Activated CD4-positive, alpha-beta T cell treated with anti-CD3 and anti-CD28 coated beads for 4 hours (primary cell): ENCODE results near the gene TPD52L1.
"Not testable (repeated sequence)": the region's sequence is repeated elsewhere in the genome, so short reads cannot be mapped to it uniquely, and the experiment has no call there.

Experiments used
- DNase-seq, 2 donors: peaks; one replicate each; pipeline ENCODE4 v3.0.0-alpha.2; 2020

TPD52L1 gene

DNA sequence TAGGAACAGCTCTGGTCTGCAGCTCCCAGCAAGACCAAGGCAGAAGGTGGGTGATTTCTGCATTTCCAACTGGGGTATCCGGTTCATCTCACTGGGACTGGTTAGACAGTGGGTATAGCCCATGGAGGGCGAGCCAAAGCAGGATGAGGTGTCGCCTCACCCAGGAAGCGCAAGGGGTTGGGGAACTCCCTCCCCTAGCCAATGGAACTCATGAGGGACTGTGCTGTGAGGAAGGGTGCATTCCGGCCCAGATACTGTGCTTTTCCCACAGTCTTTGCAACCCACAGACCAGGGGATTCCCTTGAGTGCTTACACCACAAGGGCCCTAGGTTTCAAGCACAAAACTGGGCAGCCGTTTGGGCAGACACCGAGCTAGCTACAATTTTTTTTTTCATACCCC is 126.4 kb downstream of the TPD52L1 start:
- DNase-seq = no peak

DNA sequence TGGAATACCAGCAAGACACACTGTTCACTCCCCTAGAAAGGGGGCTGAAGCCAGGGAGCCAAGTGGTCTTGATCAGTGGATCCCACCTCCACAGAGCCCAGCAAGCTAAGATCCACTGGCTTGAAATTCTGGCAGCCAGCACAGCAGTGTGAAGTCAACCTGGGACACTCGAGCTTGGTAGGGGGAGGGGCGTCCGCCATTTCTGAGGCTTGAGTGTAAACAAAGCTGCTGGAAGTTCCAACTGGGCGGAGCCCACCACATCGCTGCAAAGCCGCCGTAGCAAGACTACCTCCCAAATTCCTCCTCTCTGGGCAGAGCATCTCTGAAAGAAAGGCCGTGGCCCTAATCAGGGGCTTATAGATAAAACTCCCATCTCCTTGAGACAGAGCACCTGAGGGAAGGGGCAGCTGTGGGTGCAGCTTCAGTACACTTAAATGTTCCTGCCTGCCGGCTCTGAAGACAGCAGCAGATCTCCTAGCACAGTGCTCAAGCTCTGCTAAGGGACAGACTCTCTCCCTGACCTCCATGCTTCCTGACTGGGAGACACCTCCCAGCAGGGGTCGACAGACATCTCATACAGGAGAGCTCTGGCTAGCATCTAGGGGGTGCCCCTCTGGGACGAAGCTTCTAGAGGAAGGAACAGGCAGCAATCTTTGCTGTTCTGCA is 126.9 kb downstream of the TPD52L1 start:
- DNase-seq = not testable (repeated sequence)

DNA sequence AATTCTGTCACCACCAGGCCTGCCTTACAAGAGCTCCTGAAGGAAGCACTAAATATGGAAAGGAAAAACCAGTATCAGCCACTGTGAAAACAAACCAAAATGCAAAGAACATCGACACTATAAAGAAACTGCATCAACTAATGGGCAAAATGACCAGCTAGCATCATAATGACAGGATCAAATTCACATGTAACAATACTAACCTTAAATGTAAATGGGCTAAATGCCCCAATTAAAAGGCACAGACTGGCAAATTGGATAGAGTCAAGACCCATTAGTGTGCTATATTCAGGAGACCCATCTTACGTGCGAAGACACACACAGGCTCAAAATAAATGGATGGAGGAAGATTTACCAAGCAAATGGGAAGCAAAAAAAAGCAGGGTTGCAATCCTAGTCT is 128.9 kb downstream of the TPD52L1 start:
- not testable (repeated sequence) for DNase-seq

DNA sequence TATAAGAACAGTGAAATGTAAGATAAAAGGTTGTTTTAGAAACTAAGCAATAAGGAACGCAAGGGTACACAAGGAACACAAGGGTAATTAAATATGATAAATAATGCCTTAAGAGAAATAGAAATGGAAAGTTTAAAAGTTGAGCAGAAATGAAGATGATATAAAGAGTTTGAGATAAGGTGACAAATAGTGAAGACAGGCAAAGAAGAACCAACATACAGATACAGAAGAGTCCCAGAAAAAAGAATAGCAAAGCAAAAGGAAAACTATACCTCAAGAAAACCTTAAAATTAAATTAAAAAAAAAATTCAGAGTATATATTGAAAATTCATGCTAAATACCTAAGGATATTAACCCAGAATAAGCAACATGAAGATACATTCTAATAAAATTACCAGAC is 131.8 kb downstream of the TPD52L1 start:
- DNase-seq = no peak

DNA sequence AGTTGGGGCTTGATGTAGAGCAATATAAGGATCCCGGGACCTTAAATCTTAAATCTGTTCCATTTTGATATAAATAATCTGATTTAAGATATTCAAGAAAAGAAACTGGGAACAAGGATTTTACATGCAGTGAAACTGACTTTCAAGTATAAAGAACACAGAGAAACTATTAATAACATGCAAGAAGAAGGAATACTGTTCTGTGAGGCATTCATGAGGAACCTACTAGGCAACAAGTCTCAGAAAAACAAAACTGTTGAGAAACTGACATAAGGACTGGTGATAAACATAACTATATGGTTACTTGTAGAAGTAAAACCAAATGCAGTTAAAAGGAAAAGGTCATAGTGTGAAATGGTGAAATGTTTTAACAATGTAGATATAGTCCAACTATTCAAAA is 132.4 kb downstream of the TPD52L1 start:
- DNase-seq = no peak

DNA sequence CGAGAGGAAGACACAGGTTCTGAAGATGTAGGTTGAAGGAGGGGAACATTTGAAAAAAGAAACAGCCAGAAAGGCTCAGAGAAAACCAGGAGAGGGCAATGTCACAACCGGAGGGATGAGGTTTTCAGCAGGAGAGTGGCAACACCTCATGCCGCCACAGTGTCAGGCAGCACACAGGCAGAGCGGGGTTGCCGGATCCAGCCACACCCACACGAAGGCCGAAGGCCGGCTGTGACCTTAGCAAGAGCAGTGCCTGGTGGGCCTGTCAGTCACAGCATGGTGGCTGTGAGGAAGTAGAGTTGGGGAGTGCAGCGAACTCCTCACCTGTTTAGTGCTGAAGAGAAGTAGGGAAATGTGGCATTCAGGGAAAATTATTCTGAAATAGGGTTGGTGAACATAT is 134.1 kb downstream of the TPD52L1 start:
- no peak for DNase-seq

DNA sequence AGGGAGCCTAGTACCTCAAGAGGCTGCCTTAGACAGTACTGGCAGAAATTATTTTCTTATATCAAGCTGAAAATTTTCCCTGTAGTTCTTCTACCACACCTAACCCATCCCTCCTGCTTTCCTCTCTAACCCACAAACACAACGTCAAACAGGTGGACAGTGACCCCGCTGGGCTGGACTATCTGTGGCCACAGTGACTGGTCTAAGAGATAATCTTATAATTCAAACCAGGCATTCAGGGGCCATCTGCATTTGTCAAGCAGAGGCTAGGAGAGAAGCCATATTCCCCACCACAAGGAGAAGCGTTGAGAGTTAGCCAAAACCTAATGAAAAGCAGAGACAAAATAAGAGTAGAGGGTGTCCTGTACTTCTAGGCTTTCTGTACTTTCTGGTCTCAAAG is 140.0 kb downstream of the TPD52L1 start:
- no peak for DNase-seq

DNA sequence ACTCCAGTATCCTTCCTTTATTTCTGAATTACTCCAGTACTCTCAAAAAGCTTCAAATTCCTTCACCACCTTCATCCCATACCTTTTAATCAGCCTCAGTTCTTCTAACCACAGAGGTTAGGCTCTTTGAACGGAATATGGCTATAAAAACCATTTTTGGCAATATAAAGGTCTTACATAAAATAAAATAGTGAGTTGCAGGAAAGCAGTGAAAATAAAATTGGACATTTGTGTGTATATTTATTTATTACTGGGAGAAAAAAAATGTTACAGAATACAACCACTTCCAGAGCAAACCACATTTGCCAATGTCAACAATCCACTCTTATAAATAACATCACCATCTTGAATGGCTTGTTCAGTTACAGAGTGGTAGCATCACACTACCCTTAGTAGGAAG is 140.5 kb downstream of the TPD52L1 start:
- DNase-seq = no peak

DNA sequence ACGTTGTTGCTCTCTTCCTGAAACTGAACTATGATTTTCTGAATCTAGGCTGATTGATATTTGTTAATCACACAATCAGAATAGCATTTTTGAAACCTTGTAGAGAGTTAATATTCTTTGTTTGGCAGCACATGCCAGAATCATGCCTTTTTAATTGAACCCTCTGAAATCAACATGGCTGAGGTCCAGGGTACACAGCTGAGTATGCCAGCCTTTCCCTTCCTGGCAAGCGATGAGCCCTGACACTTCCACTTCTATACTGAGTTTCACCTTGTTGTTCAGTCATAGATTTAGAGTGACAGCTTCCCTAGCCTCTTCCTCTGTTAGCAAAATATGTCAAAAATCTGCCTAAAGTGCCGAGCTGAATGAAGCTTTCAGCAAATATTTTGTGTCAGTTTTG is 141.4 kb downstream of the TPD52L1 start:
- DNase-seq = no peak

DNA sequence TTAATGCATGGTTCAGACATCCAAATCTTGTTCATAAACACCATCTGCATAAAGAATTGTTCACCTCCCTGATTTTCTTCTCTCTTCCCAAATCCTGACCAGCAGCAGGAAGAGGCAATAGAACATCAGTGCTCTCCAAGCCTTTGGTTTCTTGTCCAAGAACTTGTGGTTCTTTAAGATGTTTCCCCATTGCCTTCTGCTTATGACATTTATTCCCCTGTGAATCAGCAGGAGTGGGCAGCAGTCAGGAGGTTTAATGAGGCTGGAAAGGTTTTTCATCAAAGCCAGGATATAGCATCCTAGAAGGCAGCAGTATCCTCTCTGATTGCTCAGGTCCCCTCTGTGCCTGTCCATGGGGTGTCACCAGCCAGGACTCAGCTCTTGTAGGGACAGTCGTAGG is 142.9 kb downstream of the TPD52L1 start:
- DNase-seq = no peak

DNA sequence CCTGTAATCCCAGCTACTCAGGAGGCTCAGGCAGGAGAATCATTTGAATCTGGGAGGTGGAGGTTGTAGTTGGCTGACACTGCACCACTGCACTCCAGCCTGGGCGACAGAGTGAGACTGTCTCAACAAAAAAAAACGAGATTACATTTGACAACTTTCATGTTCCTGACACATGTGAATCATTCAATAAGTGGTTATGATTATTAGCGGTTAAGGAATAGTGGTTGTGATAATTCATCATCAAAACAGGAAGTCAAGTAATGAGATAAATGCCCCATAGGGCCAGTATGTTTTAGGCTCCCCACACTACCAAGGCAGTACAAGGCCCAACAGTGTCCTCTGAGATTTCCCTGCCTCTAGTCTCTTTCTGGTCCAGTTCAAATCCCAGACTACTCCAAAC is 145.7 kb downstream of the TPD52L1 start:
- DNase-seq = no peak

DNA sequence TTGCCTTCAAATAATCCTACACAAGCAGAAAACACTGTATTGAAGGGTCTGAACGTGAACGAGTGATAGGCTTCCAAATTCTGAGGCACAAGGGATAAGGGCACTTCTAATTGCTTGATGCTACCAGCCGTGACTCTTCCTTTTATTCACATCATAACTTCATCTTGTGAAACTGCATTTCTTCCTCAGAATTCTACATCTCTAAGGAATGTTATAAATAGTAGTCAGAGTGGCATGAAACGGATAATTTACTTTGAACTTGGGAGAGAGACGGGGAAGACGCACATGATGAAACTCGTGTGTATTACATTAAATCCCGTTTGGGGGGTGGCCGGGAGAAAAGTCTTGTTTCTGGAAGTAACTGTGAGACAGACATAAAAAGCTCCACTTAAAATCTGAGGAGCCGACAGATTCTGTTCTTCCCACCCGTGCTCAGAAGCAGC is 147.4 kb downstream of the TPD52L1 start:
- no peak for DNase-seq

DNA sequence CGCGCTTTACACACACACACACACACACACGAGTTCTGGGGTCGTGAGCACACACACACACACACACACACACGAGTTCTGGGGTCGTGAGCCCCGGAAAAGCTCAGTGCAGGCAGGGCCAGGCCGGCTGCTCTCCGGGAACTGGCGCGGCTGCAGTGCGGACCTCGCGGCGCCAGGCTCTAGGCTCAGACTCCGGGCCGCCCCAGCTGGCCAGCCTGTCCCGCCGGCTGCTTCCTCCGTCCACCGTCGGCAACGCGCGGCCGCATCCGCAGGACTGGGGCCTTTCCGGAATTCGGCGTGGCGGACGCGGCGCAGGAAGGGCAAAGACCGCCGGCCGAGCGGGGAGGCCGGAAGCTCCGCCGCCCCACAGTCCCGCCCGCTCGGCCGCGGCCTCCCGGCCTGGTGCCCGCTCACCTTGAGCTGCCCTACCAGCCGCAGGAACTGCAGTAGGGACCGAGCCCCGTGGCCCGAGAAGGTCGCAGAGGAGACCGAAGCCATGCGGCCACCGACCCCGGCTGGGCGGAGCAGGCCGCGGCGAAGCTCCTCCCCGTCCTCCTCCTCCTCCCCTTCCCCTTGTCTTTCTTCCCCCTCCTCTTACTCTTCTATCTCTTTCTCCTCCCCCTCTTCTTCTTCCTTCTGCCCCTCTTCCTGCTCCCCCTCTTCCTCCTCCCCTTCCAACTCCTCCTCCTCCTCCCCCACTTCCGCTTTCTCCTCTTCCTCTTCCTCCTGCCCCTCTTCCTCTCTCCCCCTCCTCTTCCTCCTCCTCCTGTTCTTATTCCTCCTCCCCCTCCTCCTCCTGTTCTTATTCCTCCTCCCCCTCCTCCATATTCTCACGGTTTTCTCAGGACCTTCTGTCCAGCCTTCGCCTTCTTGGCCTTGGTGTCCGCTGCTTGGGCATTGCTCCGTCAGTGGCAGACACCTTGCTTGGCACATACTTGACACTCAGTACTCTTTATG is 148.1 kb downstream of the TPD52L1 start, which contains the start of gene HDDC2:
Gene HDDC2, minus strand, starts transcription at position 533 of the 957 bp plus-strand sequence. Its CDS starts 35 bp downstream, at position 498.
- DNase-seq = peak; percentile 46 to 48

DNA sequence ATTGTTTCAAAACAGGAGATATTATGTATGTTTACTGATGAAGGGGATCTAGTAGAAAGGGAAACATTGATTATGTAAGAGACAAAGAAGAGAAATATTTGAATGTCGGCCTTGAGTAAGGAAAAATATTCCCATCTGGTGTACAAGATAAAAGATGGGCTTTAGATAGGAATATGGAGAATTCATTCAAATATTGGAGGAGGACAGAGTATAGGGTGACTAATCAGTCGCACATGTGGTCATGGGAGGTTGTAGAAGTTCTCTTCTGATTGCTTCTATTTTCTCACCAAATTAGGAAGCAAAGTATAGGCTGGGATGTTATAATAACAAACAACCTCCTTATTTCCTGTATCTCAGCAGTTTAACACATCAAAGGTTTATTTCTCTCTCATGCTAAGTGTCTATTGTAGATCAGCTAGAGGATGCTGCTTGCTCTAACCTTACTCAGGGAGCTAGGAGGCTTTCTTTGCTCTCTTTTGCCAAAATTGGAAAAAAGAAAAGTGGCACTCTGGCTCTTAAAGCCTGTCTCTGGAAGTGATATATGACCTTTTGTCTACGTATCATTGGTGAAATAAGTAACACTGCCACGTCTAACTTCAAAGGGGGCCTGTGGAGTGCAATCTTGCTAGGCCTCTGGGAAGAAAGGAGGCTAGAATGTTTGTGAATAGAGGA is 149.4 kb downstream of the TPD52L1 start:
- DNase-seq = no peak

DNA sequence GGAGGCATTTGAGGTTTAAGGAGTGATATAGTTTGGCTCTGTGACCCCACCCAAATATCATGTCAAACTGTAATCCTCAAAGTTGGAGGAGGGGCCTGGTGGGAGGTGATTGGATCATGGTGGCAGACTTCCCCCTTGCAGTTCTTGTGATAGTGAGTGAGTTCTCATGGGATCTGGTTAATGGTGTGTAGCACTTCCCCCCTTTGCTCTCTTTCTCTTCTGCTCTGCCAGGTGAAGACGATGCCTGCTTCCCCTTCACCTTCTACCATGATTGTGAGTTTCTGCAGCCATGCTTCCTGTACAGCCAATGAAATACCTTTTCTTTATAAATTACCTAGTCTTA is 149.9 kb downstream of the TPD52L1 start:
- no peak for DNase-seq

DNA sequence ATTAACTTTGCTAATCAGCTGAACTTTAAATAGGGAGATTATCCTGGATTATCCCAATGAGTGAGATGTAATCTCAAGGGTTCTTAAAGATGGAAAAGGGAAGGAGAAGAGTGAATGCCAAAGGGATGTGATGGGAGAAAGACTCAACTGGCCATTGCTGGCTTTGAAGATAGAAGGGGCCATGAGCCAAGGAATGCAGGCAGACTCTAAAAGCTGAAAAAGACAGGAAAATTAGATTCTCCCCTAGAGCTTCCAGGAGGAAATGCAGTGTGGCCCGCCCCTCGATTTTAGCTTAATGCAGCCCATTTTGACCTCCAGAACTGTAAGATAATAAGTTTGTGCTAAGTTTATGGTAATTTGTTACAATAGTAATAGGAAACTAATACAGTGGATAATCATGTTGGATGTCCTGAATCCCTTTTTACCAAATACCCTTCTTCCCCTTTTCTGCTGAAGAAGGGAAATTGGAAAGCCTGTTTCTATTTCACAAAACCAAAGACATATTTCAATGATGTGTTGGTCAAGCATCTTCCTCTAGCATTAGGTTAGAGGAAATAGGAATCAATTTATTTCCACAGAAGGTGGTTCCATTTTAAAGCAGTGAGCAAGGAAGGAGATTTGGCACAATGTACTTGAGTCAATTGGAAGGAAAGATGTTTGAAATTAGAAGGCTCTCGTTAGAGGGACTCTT is 151.5 kb downstream of the TPD52L1 start:
- DNase-seq = no peak

DNA sequence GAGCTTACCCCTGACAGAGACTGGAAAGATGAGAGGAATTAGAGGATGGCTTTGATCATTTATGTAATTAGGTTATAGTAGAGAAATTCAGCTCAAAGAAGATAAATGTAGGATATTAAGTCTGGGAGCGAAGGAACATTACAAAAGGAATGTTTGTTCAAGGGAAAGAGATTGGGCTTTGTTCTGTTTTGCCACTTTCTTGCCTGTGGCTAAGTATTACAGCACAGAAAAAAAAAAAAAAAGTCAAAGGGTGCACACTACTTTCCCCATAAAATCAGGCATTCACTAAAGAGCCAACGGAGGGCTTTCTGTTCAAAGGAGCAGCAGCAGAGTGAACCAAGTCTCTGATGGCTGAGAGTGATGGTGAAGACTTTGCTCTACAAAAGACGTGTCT is 153.2 kb downstream of the TPD52L1 start:
- no peak for DNase-seq

DNA sequence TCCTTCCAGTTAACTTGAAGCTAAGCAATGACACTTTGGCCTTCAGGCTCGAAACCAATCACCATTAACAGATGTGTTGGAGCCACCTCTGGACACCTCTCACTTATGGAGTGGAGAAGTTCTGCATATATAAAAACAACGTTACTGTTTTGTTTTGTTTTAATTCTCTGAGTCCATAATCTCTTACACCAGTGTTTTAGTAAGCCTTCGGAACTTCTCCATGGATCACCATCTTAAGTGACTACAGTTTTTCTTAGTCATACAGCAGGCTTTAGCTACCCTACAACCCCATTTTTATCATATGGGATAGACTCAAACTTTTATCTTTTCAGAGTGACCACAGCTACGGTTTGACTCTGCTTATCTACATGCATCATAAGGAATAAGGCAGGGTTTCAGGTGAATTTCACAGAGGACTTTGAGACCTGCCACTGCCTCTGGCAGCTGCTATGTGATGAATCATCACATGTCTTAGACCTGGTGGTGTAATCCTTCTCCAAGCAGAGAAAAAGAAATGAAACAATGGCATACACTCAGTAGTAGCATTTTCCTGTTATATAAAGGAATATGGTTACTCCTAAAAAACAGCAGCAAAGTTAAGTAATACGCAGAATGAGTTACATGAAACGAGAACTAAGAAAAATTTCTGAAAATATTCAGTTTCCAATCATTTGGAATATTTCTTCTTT is 153.7 kb downstream of the TPD52L1 start:
- DNase-seq = no peak

DNA sequence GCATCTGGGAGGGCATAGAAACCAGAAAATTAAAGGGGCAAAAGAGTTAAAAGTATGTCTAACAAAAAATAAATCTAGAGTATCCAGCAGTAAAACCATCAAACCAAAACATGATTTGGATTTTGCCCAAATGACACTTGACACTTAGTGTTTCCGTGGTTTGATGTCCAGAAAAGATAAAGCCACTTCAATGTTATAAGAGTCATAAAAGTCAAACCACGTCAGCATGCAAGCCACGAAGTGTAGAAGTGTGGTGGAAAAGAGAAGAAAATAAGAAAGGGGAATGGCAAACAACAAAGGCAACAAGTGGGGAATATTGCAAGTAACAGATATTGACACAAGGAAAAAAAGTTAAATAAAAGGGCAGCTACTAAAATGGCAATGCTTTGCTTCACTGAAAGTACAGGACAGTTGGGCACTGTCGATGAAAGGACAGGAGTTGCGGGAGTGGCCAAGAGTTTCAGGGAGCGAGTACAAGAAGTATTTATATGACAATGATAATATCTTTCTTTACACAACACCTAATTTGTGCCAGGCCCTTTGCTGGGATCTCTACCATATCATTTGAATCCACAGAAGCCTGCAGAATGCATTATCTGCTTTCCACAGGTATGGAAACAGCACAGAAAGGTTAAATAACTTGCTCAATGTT is 154.5 kb downstream of the TPD52L1 start:
- DNase-seq = no peak

DNA sequence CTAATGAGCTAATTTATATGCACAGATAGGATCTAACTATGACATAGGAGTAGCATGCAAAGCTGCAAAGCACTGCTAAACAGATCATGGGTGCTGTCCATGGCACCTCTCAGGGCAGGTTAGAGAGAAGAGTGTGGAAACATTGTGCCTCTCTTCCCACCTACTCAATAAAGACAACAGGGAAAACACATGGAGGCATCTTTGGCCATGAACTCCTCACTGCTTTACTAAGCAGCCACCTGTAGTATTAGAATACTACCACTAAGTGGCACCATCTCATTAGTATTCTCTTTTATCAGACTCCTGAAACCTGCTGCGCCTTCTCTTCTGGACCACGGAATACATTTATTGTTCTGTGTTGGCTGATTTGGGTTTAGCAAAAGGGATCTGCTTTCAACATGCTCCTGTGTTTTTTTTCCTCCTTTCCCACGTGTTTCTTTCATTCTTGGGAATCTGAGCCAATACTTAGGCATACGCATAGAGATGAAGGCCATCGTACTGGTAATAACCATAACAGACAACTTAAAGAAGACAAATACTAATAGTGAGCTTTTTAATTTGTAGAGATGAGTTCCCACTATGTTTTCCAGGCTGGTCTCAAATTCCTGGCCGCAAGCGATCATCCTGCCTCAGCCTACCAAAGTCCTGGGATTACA is 157.5 kb downstream of the TPD52L1 start:
- DNase-seq = peak; percentile 14 to 19

DNA sequence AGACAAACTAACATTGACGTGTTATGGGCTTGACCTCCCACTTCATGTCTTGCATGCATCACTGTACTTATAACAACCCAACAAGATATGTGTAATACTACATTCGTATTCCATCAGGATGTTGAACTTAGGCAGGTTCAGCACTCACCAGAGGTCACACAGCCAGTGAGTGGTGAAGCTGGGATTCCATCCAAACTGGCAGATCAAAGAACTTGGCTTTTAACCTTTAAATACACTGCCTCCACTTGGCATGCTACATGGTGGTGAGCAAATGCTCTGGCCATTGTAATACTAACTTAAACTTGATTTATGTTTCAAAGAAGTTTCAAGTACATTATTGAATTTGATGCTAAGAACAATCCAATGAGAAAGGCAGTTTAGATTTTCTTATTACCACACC is 158.9 kb downstream of the TPD52L1 start:
- DNase-seq = no peak
